ENCODE results near the gene CLEC2L. TPM values are rescaled to one million over a fixed set of nuclear protein-coding genes. Genes with fewer than 3 reads are reported as not detected.
"Not testable (repeated sequence)": the region's sequence is repeated elsewhere in the genome, so short reads cannot be mapped to it uniquely, and the experiment has no call there.

The CLEC2L gene
- total RNA-seq, 1 donor, result not detected

- TF ChIP-seq CTCF (IDR thresholded peaks at IDR 0.05; ENCODE audit: insufficient read depth, low read length), result no peak
- no peak for DNase-seq (ENCODE audit: low read depth)
- no peak overlapping the region for H3K4me3 ChIP-seq (ENCODE audit: low read depth, low read length)
Observed at GRCh38 chr7:139548302-139549028, 25.0 kb downstream of the CLEC2L start.

- not testable (repeated sequence) for H3K4me3 ChIP-seq (ENCODE audit: low read depth, low read length); DNase-seq (ENCODE audit: low read depth)
Observed at GRCh38 chr7:139553991-139554700, 30.7 kb downstream of the CLEC2L start.

- no peak for DNase-seq (ENCODE audit: low read depth)
- TF ChIP-seq CTCF (IDR thresholded peaks at IDR 0.05; ENCODE audit: insufficient read depth, low read length), result no peak
- no peak overlapping the region for H3K4me3 ChIP-seq (ENCODE audit: low read depth, low read length)
Observed at GRCh38 chr7:139557857-139558581, 34.5 kb downstream of the CLEC2L start.

GRCh38 chr7:139559364-139560105, 36.0 kb downstream of the CLEC2L start:
- no peak for TF ChIP-seq CTCF (IDR thresholded peaks at IDR 0.05; ENCODE audit: insufficient read depth, low read length)
- H3K4me3 ChIP-seq (ENCODE audit: low read depth, low read length), result no peak overlapping the region
- DNase-seq (ENCODE audit: low read depth), result no peak

GRCh38 chr7:139560199-139560598, 36.7 kb downstream of the CLEC2L start:
- no peak for TF ChIP-seq CTCF (IDR thresholded peaks at IDR 0.05; ENCODE audit: insufficient read depth, low read length)
- no peak for DNase-seq (ENCODE audit: low read depth)
- no peak overlapping the region for H3K4me3 ChIP-seq (ENCODE audit: low read depth, low read length)

- no peak overlapping the region for H3K4me3 ChIP-seq (ENCODE audit: low read depth, low read length)
- no peak for DNase-seq (ENCODE audit: low read depth)
- TF ChIP-seq CTCF (IDR thresholded peaks at IDR 0.05; ENCODE audit: insufficient read depth, low read length), result no peak
Observed at GRCh38 chr7:139560678-139561077, 37.2 kb downstream of the CLEC2L start.
